ENCODE data around the gene CPSF4L.

DNA sequence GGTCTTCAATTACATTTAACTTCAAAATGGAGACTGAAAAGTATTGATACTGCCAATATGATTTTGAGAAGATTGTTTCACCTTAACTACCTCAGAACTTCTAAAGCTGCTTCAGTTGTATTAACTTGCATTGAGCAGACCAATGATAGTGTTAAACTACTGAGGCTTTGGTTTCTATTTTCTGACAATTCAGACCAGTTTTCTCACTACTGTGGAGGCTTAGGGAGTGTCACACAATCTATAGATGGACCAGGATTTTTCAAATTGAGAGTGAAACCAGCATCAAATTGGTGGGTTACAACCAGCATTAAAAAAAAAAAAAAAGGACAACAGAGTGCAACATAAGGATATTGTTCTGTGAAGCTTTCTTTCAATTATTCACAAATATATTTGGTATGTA, 47.7 kb downstream of the CPSF4L start:
- TF ChIP-seq EZH2phosphoT487 (IDR thresholded peaks at IDR 0.05; ENCODE audit: low read depth) (no peak), CTCF (IDR thresholded peaks at IDR 0.05; ENCODE audit: low read depth, low read length) (no peak)

Data from OCI-LY3 (cell line).